ENCODE measurements around the gene TAS2R14. TPM values are rescaled to one million over a fixed set of nuclear protein-coding genes. Genes with fewer than 3 reads are reported as not detected.

Gene TAS2R14
- polyA plus RNA-seq, 1 of the 3 experiments (the other 2 are of a cell fraction) = 1.4 TPM

DNA sequence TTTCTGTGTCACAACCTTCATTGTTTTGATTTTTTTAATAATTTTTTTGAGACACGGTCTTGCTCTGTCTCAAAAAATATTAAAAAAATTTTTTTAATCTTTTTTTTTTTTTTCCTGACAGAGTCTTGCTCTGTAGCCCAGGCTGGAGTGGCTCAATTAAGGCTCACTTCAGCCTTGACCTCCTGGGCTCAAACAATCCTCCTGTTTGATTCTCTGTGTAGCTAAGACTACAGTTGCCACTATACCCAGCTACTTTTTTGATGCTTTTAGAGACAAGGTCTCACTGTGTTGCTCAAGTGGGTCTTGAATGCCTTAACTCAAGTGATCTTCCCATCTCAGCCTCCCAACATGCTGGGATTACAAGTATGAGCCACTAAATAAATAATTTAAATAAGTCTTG lies 19.3 kb downstream of the TAS2R14 start:
- H3K9me3 ChIP-seq = no peaks in the 10 kb centered on the region
- CTCF ChIA-PET = no interaction called here
- H3K4me2 ChIP-seq = no peak overlapping the region
- H4K20me1 ChIP-seq (ENCODE audit: insufficient read depth) = no peaks in the 10 kb centered on the region
- no peaks in the 10 kb centered on the region for H3K4me1 ChIP-seq (ENCODE audit: control insufficient read depth in 1 of 2, insufficient read depth in 2 of 2, low read depth in 1 of 2, low read length in 1 of 2)
- no peak for DNase-seq
- no peaks in the 10 kb centered on the region for H3K79me2 ChIP-seq (ENCODE audit: insufficient read depth)
- no peak overlapping the region for H3K9ac ChIP-seq
- no peak overlapping the region for H3K4me3 ChIP-seq (ENCODE audit: low read depth in 2 of 2, low read length in 1 of 2)
- POLR2A ChIA-PET = no interaction called here
- TF ChIP-seq, protein P1, sequence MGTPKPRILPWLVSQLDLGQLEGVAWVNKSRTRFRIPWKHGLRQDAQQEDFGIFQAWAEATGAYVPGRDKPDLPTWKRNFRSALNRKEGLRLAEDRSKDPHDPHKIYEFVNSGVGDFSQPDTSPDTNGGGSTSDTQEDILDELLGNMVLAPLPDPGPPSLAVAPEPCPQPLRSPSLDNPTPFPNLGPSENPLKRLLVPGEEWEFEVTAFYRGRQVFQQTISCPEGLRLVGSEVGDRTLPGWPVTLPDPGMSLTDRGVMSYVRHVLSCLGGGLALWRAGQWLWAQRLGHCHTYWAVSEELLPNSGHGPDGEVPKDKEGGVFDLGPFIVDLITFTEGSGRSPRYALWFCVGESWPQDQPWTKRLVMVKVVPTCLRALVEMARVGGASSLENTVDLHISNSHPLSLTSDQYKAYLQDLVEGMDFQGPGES (IDR thresholded peaks at IDR 0.05; ENCODE audit: low read depth, low read length) = no peak
- TF ChIP-seq POLR2AphosphoS5 (IDR thresholded peaks at IDR 0.05; ENCODE audit: low read depth, low read length) = no peak
- no peak for TF ChIP-seq RXRA (IDR thresholded peaks at IDR 0.05; ENCODE audit: borderline replicate concordance, low read depth)
- TF ChIP-seq YY1 (IDR thresholded peaks at IDR 0.05; ENCODE audit: low read depth) = no peak
- WGBS (ENCODE audit: low lambda C conversion rate) = 98% methylated on average over 1 of the region's 1 CpG
- no peak overlapping the region for H2AFZ ChIP-seq (ENCODE audit: low read depth)
- no peak overlapping the region for H3K27ac ChIP-seq (ENCODE audit: low read depth in 2 of 2, low read length in 1 of 2)
- 0 out of 2 replicates have a peak, but pooled peaks cover 2% of the 10 kb centered on the region for H3K9me2 ChIP-seq
- H3K36me3 ChIP-seq (replicated peaks in 1 of 2; ENCODE audit: control insufficient read depth in 1 of 2, insufficient read depth in 2 of 2, low read length in 1 of 2) = no peaks in the 10 kb centered on the region
- H3F3A ChIP-seq (replicated peaks; ENCODE audit: insufficient read depth) = no peaks in the 10 kb centered on the region
- H3K27me3 ChIP-seq (ENCODE audit: insufficient read depth) = no peaks in the 10 kb centered on the region

DNA sequence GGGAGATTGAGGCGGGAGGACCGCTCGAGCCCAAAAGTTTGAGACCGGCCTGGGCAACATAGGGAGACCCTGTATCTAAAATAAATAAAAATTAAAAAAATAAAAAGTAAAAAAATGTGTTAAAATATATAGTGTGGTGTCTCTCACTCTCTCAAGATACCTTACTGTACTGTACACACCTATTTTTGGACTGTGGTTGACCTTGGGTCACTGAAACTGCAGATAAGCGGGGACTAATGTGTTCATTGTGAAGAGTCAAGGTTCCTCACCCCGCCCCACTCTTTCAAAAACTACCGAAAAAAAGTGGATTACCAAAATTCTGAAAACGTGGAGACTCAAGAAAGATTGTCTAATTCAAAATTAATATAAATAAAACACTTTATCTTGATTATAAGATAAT lies 28.7 kb downstream of the TAS2R14 start:
- WGBS (ENCODE audit: low lambda C conversion rate) = 94% methylated on average over 8 of the region's 8 CpGs
- no peak for TF ChIP-seq SMC3 (IDR thresholded peaks at IDR 0.05; ENCODE audit: low read depth, low read length)
- TF ChIP-seq FOSL2 (IDR thresholded peaks at IDR 0.05; ENCODE audit: borderline replicate concordance, low read depth) = no peak
- TF ChIP-seq, protein P2, sequence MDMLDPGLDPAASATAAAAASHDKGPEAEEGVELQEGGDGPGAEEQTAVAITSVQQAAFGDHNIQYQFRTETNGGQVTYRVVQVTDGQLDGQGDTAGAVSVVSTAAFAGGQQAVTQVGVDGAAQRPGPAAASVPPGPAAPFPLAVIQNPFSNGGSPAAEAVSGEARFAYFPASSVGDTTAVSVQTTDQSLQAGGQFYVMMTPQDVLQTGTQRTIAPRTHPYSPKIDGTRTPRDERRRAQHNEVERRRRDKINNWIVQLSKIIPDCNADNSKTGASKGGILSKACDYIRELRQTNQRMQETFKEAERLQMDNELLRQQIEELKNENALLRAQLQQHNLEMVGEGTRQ (IDR thresholded peaks at IDR 0.05; ENCODE audit: borderline replicate concordance, low read depth, low read length) = no peak
- no peak for TF ChIP-seq SIN3A (IDR thresholded peaks at IDR 0.05; ENCODE audit: borderline replicate concordance, low read depth, low read length)
- TF ChIP-seq MXI1 (IDR thresholded peaks at IDR 0.05; ENCODE audit: low read depth, low read length) = no peak
- TF ChIP-seq FOXJ3 (CRISPR knock-in tag; IDR thresholded peaks at IDR 0.05) = no peak
- no peak for TF ChIP-seq NFIC (IDR thresholded peaks at IDR 0.05; ENCODE audit: borderline replicate concordance)
- TF ChIP-seq, protein P3, sequence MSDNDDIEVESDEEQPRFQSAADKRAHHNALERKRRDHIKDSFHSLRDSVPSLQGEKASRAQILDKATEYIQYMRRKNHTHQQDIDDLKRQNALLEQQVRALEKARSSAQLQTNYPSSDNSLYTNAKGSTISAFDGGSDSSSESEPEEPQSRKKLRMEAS (IDR thresholded peaks at IDR 0.05; ENCODE audit: low read depth) = no peak
- no peak for TF ChIP-seq RXRA (IDR thresholded peaks at IDR 0.05; ENCODE audit: borderline replicate concordance, low read depth)
- TF ChIP-seq, protein P4, sequence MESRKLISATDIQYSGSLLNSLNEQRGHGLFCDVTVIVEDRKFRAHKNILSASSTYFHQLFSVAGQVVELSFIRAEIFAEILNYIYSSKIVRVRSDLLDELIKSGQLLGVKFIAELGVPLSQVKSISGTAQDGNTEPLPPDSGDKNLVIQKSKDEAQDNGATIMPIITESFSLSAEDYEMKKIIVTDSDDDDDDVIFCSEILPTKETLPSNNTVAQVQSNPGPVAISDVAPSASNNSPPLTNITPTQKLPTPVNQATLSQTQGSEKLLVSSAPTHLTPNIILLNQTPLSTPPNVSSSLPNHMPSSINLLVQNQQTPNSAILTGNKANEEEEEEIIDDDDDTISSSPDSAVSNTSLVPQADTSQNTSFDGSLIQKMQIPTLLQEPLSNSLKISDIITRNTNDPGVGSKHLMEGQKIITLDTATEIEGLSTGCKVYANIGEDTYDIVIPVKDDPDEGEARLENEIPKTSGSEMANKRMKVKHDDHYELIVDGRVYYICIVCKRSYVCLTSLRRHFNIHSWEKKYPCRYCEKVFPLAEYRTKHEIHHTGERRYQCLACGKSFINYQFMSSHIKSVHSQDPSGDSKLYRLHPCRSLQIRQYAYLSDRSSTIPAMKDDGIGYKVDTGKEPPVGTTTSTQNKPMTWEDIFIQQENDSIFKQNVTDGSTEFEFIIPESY (IDR thresholded peaks at IDR 0.05; ENCODE audit: borderline replicate concordance, low read depth) = no peak
- no peak for TF ChIP-seq RAD21 (IDR thresholded peaks at IDR 0.05; ENCODE audit: low read length)
- TF ChIP-seq, protein P5, sequence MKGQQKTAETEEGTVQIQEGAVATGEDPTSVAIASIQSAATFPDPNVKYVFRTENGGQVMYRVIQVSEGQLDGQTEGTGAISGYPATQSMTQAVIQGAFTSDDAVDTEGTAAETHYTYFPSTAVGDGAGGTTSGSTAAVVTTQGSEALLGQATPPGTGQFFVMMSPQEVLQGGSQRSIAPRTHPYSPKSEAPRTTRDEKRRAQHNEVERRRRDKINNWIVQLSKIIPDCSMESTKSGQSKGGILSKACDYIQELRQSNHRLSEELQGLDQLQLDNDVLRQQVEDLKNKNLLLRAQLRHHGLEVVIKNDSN (IDR thresholded peaks at IDR 0.05; ENCODE audit: borderline replicate concordance, low read depth) = no peak
- TF ChIP-seq, protein P6, sequence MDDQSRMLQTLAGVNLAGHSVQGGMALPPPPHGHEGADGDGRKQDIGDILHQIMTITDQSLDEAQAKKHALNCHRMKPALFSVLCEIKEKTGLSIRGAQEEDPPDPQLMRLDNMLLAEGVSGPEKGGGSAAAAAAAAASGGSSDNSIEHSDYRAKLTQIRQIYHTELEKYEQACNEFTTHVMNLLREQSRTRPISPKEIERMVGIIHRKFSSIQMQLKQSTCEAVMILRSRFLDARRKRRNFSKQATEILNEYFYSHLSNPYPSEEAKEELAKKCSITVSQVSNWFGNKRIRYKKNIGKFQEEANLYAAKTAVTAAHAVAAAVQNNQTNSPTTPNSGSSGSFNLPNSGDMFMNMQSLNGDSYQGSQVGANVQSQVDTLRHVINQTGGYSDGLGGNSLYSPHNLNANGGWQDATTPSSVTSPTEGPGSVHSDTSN (IDR thresholded peaks at IDR 0.05) = no peak
- no peak for TF ChIP-seq RCOR1 (IDR thresholded peaks at IDR 0.05; ENCODE audit: low read length)
- TF ChIP-seq MEF2A (IDR thresholded peaks at IDR 0.05; ENCODE audit: borderline replicate concordance, low read depth) = no peak
- no peak for TF ChIP-seq GATA2 (CRISPR knock-in tag; IDR thresholded peaks at IDR 0.05)

More for the DNA sequence above, 28.7 kb downstream of the TAS2R14 start:
- Histone ChIP-seq H3K36me3 (replicated peaks in 1 of 2; ENCODE audit: control insufficient read depth in 1 of 2, insufficient read depth in 2 of 2, low read length in 1 of 2) (peaks cover 2 to 3% of the 10 kb centered on the region in 2 experiments), H3K4me1 (ENCODE audit: control insufficient read depth in 1 of 2, insufficient read depth in 2 of 2, low read depth in 1 of 2, low read length in 1 of 2) (no peaks in the 10 kb centered on the region), H4K20me1 (ENCODE audit: insufficient read depth) (no peaks in the 10 kb centered on the region), H3K27me3 (ENCODE audit: insufficient read depth) (no peaks in the 10 kb centered on the region), H3K9me3 (no peaks in the 10 kb centered on the region), H3F3A (replicated peaks; ENCODE audit: insufficient read depth) (no peaks in the 10 kb centered on the region), H3K27ac (ENCODE audit: low read depth in 2 of 2, low read length in 1 of 2) (no peak overlapping the region), H3K4me3 (ENCODE audit: low read depth in 2 of 2, low read length in 1 of 2) (no peak overlapping the region), H3K9ac (no peak overlapping the region), H2AFZ (ENCODE audit: low read depth) (no peak overlapping the region), H3K79me2 (ENCODE audit: insufficient read depth) (no peaks in the 10 kb centered on the region), H3K9me2 (no peaks in the 10 kb centered on the region), H3K4me2 (no peak overlapping the region)
- CTCF ChIA-PET = interaction anchor here (1.1 kb wide), 1 partner anchor 23 kb away, joined by 3 read pairs; no protein-coding TSS in a partner anchor
- POLR2A ChIA-PET = no interaction called here
- no peak for DNase-seq

Data from SK-N-SH (cell line).